Ishikawa (cell line): ENCODE results near the gene CEBPG.

Source experiments
- CEBPB ChIP-seq: IDR thresholded peaks from 2 replicates; pipeline ENCODE4 v1.6.1; 2012
- YY1 ChIP-seq: IDR thresholded peaks from 2 replicates; pipeline ENCODE4 v1.6.1; 2012; ENCODE audit warnings: low read depth

GRCh38 chr19:33359581-33359980 is 13.9 kb upstream of the CEBPG start:
- TF ChIP-seq YY1 (no peak), CEBPB (no peak)
